K562 (cell line): ENCODE results near the gene MACROD2.

Source experiments
- ATF1 ChIP-seq, 2 experiments: fragments of 450-650 bp in 1 of 2; IDR thresholded peaks; 2 replicates each; pipeline ENCODE4 v1.6.1; 2016; ENCODE audit warnings: missing compliant biosample characterization in 1 of 2, missing genetic modification characterization in 1 of 2
- BCLAF1 ChIP-seq, 2 experiments: fragments of 450-650 bp in 1 of 2; IDR thresholded peaks; 2 replicates each; pipeline ENCODE4 v1.6.1; 2011 to 2017; ENCODE audit warnings: low read depth in 2 of 2, antibody characterized with exemption in 1 of 2, borderline replicate concordance in 1 of 2, low read length in 1 of 2, mild to moderate bottlenecking in 1 of 2, mixed read lengths in 1 of 2; ENCODE audit not compliant: control insufficient read depth in 1 of 2
- CBX2 ChIP-seq: fragments of 200-600 bp; sonication (generic); IDR thresholded peaks from one replicate; pipeline ENCODE4 v1.6.1; 2012; ENCODE audit warnings: mild to moderate bottlenecking, low read length, inconsistent platforms; ENCODE audit not compliant: insufficient read depth, poor library complexity, severe bottlenecking
- CREBBP ChIP-seq: IDR thresholded peaks from one replicate; pipeline ENCODE4 v1.6.1; 2012; ENCODE audit warnings: low read depth, mild to moderate bottlenecking, control low read depth, inconsistent platforms, low read length
- CTCF ChIP-seq, 3 experiments: IDR thresholded peaks in 2 of 3; conservative IDR thresholded peaks in 1 of 3; 2 replicates each; pipeline ENCODE4 v1.5.1; 2011 to 2012; ENCODE audit warnings: low read length in 3 of 3, mild to moderate bottlenecking in 3 of 3, control low read depth in 2 of 3, improper control_type of control experiment in 1 of 3, inconsistent platforms in 1 of 3, low read depth in 1 of 3, mixed read lengths in 1 of 3, moderate library complexity in 1 of 3; ENCODE audit not compliant: insufficient read depth in 2 of 3
- ETV6 ChIP-seq, 3 experiments: fragments of 150-350 bp in 1 of 3; sonication (generic) in 1 of 3; formaldehyde crosslinking in 1 of 3; IDR thresholded peaks; 2 replicates each; pipeline versions ENCODE4 v1.6.1 to v1.8.0; 2014 to 2022; ENCODE audit warnings: borderline replicate concordance in 2 of 3, low read depth in 2 of 3, antibody characterized with exemption in 1 of 3, low read length in 1 of 3, mild to moderate bottlenecking in 1 of 3, missing genetic modification reagents in 1 of 3
- FOXM1 ChIP-seq, 2 experiments: fragments of 450-650 bp in 1 of 2; sonication (generic) in 1 of 2; formaldehyde crosslinking in 1 of 2; IDR thresholded peaks; 2 replicates each; pipeline versions ENCODE4 v1.6.1 to v1.9.0; 2017 to 2022; ENCODE audit warnings: low read depth in 2 of 2, mild to moderate bottlenecking in 2 of 2, missing genetic modification reagents in 1 of 2, moderate library complexity in 1 of 2
- GTF2F1 ChIP-seq: IDR thresholded peaks from 2 replicates; pipeline ENCODE4 v1.6.1; 2011; ENCODE audit warnings: low read depth, low read length, improper control_type of control experiment
- HMG20B ChIP-seq: fragments of 250-450 bp; sonication (Bioruptor Pico); IDR thresholded peaks from 2 replicates; pipeline ENCODE4 v1.5.0; 2021; ENCODE audit warnings: mild to moderate bottlenecking
- JUN ChIP-seq, 2 experiments: sonication (generic) in 1 of 2; formaldehyde crosslinking in 1 of 2; IDR thresholded peaks; 2 replicates each; pipeline versions ENCODE4 v1.6.1 to v1.8.0; 2012 to 2022; ENCODE audit warnings: borderline replicate concordance in 2 of 2, mild to moderate bottlenecking in 2 of 2, improper control_type of control experiment in 1 of 2, low read depth in 1 of 2, low read length in 1 of 2, missing genetic modification reagents in 1 of 2
- ZNF584 ChIP-seq: fragments of 200-800 bp; sonication (Bioruptor generic); IDR thresholded peaks from 2 replicates; pipeline ENCODE4 v1.6.1; 2016; ENCODE audit warnings: low read depth, mild to moderate bottlenecking, missing genetic modification characterization, missing compliant biosample characterization

GRCh38 chr20:14470977-14471661 is 475.8 kb downstream of the MACROD2 start:
- TF ChIP-seq ETV6 (IDR thresholded peaks at IDR 0.05; ENCODE audit: borderline replicate concordance in 1 of 2, low read depth in 2 of 2, low read length in 1 of 2) (no peak), ETV6 (CRISPR knock-in tag; IDR thresholded peaks at IDR 0.05; ENCODE audit: borderline replicate concordance) (no peak), GTF2F1 (no peak), ATF1 (CRISPR knock-in tag; IDR thresholded peaks at IDR 0.05) (no peak), ATF1 (tag; IDR thresholded peaks at IDR 0.05) (no peak), CREBBP (no peak), ZNF584 (no peak), CBX2 (no peak), HMG20B (CRISPR knock-in tag) (no peak), BCLAF1 (IDR thresholded peaks at IDR 0.05; ENCODE audit: borderline replicate concordance in 1 of 2, control insufficient read depth in 1 of 2, low read depth in 2 of 2, low read length in 1 of 2) (no peak), CTCF (IDR thresholded peaks at IDR 0.05 in 2 of 3, conservative IDR thresholded peaks at IDR 0.05 in 1 of 3; ENCODE audit: insufficient read depth in 2 of 3, low read depth in 1 of 3, low read length in 3 of 3) (no peak), JUN (IDR thresholded peaks at IDR 0.05; ENCODE audit: borderline replicate concordance, low read depth, low read length) (no peak), JUN (CRISPR knock-in tag; IDR thresholded peaks at IDR 0.05; ENCODE audit: borderline replicate concordance) (no peak), FOXM1 (IDR thresholded peaks at IDR 0.05; ENCODE audit: low read depth) (no peak), FOXM1 (CRISPR knock-in tag; IDR thresholded peaks at IDR 0.05; ENCODE audit: low read depth) (no peak)
